HepG2 (cell line): Measurements from ENCODE around the gene CSNK1G1. TPM values are rescaled to one million over a fixed set of nuclear protein-coding genes. Genes with fewer than 3 reads are reported as not detected.

ENCODE experiments used
- ARNTL ChIP-seq: sonication (generic); formaldehyde crosslinking; IDR thresholded peaks from 2 replicates; pipeline ENCODE4 v1.4.0; 2020; ENCODE audit warnings: mild to moderate bottlenecking, missing genetic modification reagents
- ASH2L ChIP-seq: fragments of 300-600, 200-600 bp; sonication (generic); IDR thresholded peaks from 2 replicates; pipeline ENCODE4 v1.7.0; 2017; ENCODE audit warnings: low read depth, mild to moderate bottlenecking, moderate library complexity, mixed read lengths, low read length; ENCODE audit not compliant: insufficient read length
- FOXK2 ChIP-seq: fragments of 450-650 bp; IDR thresholded peaks from 2 replicates; pipeline ENCODE4 v1.6.1; 2016
- FOXO1 ChIP-seq: sonication (generic); formaldehyde crosslinking; IDR thresholded peaks from 2 replicates; pipeline ENCODE4 v1.4.0; 2020; ENCODE audit warnings: missing genetic modification reagents
- HDAC1 ChIP-seq: sonication (generic); formaldehyde crosslinking; IDR thresholded peaks from 2 replicates; pipeline ENCODE4 v1.5.1; 2020; ENCODE audit warnings: mild to moderate bottlenecking, missing genetic modification reagents
- JUN ChIP-seq: sonication (generic); formaldehyde crosslinking; IDR thresholded peaks from 2 replicates; pipeline ENCODE4 v1.4.0; 2020; ENCODE audit warnings: mild to moderate bottlenecking, missing genetic modification reagents
- MATR3 ChIP-seq: sonication (generic); formaldehyde crosslinking; IDR thresholded peaks from 2 replicates; pipeline ENCODE4 v1.4.0; 2020; ENCODE audit warnings: missing genetic modification reagents
- MYC ChIP-seq: sonication (generic); formaldehyde crosslinking; IDR thresholded peaks from 2 replicates; pipeline ENCODE4 v1.9.0; 2021; ENCODE audit warnings: missing genetic modification reagents, borderline replicate concordance
- PBX2 ChIP-seq: IDR thresholded peaks from 2 replicates; pipeline ENCODE4 v1.6.1; 2016; ENCODE audit warnings: control low read depth
- POGZ ChIP-seq: sonication (generic); formaldehyde crosslinking; IDR thresholded peaks from 2 replicates; pipeline ENCODE4 v1.4.0; 2020; ENCODE audit warnings: mild to moderate bottlenecking, missing genetic modification reagents
- SP4 ChIP-seq: sonication (generic); formaldehyde crosslinking; IDR thresholded peaks from 2 replicates; pipeline ENCODE4 v1.8.1; 2023; ENCODE audit warnings: mild to moderate bottlenecking, missing genetic modification reagents
- TEAD2 ChIP-seq: sonication (generic); formaldehyde crosslinking; IDR thresholded peaks from 2 replicates; pipeline ENCODE4 v1.9.0; 2021; ENCODE audit warnings: missing genetic modification reagents
- ZNF609 ChIP-seq: sonication (generic); formaldehyde crosslinking; IDR thresholded peaks from 2 replicates; pipeline ENCODE4 v1.4.0; 2020; ENCODE audit warnings: mild to moderate bottlenecking, missing genetic modification reagents, borderline replicate concordance
- ZNF672 ChIP-seq: sonication (generic); formaldehyde crosslinking; IDR thresholded peaks from 2 replicates; pipeline ENCODE4 v1.8.1; 2022; ENCODE audit warnings: missing genetic modification reagents
- ZNF776 ChIP-seq: sonication (generic); formaldehyde crosslinking; IDR thresholded peaks from 2 replicates; pipeline ENCODE4 v1.4.0; 2020; ENCODE audit warnings: mild to moderate bottlenecking, missing genetic modification reagents
- polyA plus RNA-seq, 8 experiments: library from polyadenylated mRNA; depleted of rRNA in 3 of 8; stranded (reverse) in 7 of 8; unstranded in 1 of 8; fragments of >200 nt; fragmentation: Illumina TruSeq in 4 of 8; extraction: Trizol in 4 of 8; gene quantifications; 2 replicates each; pipeline versions ENCODE4 v1.2.1 to v1.2.3, GENCODE V29; 2011 to 2016; ENCODE audit warnings: low read depth in 4 of 8, missing spikeins in 1 of 8, mixed read lengths in 1 of 8; ENCODE audit not compliant: insufficient read depth in 1 of 8
- total RNA-seq, 5 experiments: library from RNA; depleted of rRNA; stranded (reverse); fragments of >200 nt; fragmentation: Illumina TruSeq; extraction: Trizol; gene quantifications; 2 replicates each; pipeline ENCODE4 v1.2.3, GENCODE V29; 2016; ENCODE audit warnings: low read depth in 1 of 5
- TF ChIP-seq, protein P1 (sequence below): sonication (generic); formaldehyde crosslinking; IDR thresholded peaks from 2 replicates; pipeline ENCODE4 v1.5.0; 2020; ENCODE audit warnings: mild to moderate bottlenecking, missing genetic modification reagents, borderline replicate concordance

The CSNK1G1 gene
- total and polyA plus RNA-seq, 2 of the 13 experiments (the other 11 are each of a cell fraction or from before 2014, with no cell fraction given) = 8.5 to 12.6 TPM

- TF ChIP-seq PBX2 (no peak), FOXO1 (CRISPR knock-in tag) (no peak), HDAC1 (CRISPR knock-in tag) (peak; percentile 45; the same call in 1 of the 2 replicates), POGZ (peak; percentile 61; the same call in 1 of the 2 replicates), JUN (0 out of 2 replicates have a peak, but pooled peaks have one; percentile 44), ZNF776 (CRISPR knock-in tag) (no peak; the same call in 1 of the 2 replicates), ASH2L (peak; percentile 18), MYC (CRISPR knock-in tag) (peak; percentile 77; the same call in 1 of the 2 replicates), ARNTL (CRISPR knock-in tag) (0 out of 2 replicates have a peak, but pooled peaks have one; percentile 34), ZNF609 (CRISPR knock-in tag) (peak; percentile 39; the same call in 1 of the 2 replicates), FOXK2 (no peak), TEAD2 (CRISPR knock-in tag) (no peak), SP4 (CRISPR knock-in tag) (no peak), MATR3 (CRISPR knock-in tag) (no peak), ZNF672 (CRISPR knock-in tag) (no peak)
- TF ChIP-seq, protein P1, sequence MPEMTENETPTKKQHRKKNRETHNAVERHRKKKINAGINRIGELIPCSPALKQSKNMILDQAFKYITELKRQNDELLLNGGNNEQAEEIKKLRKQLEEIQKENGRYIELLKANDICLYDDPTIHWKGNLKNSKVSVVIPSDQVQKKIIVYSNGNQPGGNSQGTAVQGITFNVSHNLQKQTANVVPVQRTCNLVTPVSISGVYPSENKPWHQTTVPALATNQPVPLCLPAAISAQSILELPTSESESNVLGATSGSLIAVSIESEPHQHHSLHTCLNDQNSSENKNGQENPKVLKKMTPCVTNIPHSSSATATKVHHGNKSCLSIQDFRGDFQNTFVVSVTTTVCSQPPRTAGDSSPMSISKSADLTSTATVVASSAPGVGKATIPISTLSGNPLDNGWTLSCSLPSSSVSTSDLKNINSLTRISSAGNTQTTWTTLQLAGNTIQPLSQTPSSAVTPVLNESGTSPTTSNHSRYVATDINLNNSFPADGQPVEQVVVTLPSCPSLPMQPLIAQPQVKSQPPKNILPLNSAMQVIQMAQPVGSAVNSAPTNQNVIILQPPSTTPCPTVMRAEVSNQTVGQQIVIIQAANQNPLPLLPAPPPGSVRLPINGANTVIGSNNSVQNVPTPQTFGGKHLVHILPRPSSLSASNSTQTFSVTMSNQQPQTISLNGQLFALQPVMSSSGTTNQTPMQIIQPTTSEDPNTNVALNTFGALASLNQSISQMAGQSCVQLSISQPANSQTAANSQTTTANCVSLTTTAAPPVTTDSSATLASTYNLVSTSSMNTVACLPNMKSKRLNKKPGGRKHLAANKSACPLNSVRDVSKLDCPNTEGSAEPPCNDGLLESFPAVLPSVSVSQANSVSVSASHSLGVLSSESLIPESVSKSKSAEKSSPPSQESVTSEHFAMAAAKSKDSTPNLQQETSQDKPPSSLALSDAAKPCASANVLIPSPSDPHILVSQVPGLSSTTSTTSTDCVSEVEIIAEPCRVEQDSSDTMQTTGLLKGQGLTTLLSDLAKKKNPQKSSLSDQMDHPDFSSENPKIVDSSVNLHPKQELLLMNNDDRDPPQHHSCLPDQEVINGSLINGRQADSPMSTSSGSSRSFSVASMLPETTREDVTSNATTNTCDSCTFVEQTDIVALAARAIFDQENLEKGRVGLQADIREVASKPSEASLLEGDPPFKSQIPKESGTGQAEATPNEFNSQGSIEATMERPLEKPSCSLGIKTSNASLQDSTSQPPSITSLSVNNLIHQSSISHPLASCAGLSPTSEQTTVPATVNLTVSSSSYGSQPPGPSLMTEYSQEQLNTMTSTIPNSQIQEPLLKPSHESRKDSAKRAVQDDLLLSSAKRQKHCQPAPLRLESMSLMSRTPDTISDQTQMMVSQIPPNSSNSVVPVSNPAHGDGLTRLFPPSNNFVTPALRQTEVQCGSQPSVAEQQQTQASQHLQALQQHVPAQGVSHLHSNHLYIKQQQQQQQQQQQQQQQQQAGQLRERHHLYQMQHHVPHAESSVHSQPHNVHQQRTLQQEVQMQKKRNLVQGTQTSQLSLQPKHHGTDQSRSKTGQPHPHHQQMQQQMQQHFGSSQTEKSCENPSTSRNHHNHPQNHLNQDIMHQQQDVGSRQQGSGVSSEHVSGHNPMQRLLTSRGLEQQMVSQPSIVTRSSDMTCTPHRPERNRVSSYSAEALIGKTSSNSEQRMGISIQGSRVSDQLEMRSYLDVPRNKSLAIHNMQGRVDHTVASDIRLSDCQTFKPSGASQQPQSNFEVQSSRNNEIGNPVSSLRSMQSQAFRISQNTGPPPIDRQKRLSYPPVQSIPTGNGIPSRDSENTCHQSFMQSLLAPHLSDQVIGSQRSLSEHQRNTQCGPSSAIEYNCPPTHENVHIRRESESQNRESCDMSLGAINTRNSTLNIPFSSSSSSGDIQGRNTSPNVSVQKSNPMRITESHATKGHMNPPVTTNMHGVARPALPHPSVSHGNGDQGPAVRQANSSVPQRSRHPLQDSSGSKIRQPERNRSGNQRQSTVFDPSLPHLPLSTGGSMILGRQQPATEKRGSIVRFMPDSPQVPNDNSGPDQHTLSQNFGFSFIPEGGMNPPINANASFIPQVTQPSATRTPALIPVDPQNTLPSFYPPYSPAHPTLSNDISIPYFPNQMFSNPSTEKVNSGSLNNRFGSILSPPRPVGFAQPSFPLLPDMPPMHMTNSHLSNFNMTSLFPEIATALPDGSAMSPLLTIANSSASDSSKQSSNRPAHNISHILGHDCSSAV = no peak
Measured at GRCh38 chr15:64146885-64147681, 208.9 kb downstream of the CSNK1G1 start (continued).
